ENCODE results near the gene OR1C1. TPM values are rescaled to one million over a fixed set of nuclear protein-coding genes. Genes with fewer than 3 reads are reported as not detected.
"Not testable (repeated sequence)": the region's sequence is repeated elsewhere in the genome, so short reads cannot be mapped to it uniquely, and the experiment has no call there.

Gene OR1C1
- total RNA-seq, 2 experiments from 2014 or later, result not detected

GRCh38 chr1:247713753-247714152 is 46.6 kb downstream of the OR1C1 start:
- H3K4me1 Mint-ChIP-seq, result no peaks in the 10 kb centered on the region
- POLR2A ChIA-PET, result no interaction called here
- no peak overlapping the region for H3K4me3 Mint-ChIP-seq
- ATAC-seq (ENCODE audit: low read depth), result no peak
- no peaks in the 10 kb centered on the region for H3K27me3 Mint-ChIP-seq
- no peak overlapping the region for H3K27ac Mint-ChIP-seq
- no peaks in the 10 kb centered on the region for H3K9me3 Mint-ChIP-seq
- no peak for DNase-seq
- no peaks in the 10 kb centered on the region for H3K36me3 Mint-ChIP-seq

- H3K4me1 Mint-ChIP-seq; H3K36me3 Mint-ChIP-seq; DNase-seq; ATAC-seq (ENCODE audit: low read depth); H3K4me3 Mint-ChIP-seq; H3K27ac Mint-ChIP-seq; H3K9me3 Mint-ChIP-seq; H3K27me3 Mint-ChIP-seq; POLR2A ChIA-PET: not testable (repeated sequence)
These were observed 49.7 kb downstream of the OR1C1 start for GRCh38 chr1:247710681-247711080.

Other genes starting within 250 kb of the OR1C1 start
- gene OR2C3, start 224.1 kb downstream of the OR1C1 start, total RNA-seq, result not detected
- not detected for gene GCSAML, start 211.4 kb downstream of the OR1C1 start, total RNA-seq
- gene OR2G2, start 172.2 kb downstream of the OR1C1 start, total RNA-seq, result not detected
- not detected for gene OR2G3, start 155.0 kb downstream of the OR1C1 start, total RNA-seq
- gene OR13G1, start 80.8 kb downstream of the OR1C1 start, total RNA-seq, result not detected
- not detected for gene OR6F1, start 43.9 kb downstream of the OR1C1 start, total RNA-seq
- not detected for gene OR14K1, start 21.9 kb downstream of the OR1C1 start, total RNA-seq
- not detected for gene OR14A2, start 12.4 kb downstream of the OR1C1 start, total RNA-seq
- not detected for gene OR14A16, start 63.6 kb upstream of the OR1C1 start, total RNA-seq
- gene OR11L1, start 81.3 kb upstream of the OR1C1 start, total RNA-seq, result not detected
- under 1 TPM; 0.08 to 0.09 TPM for gene TRIM58, start 96.6 kb upstream of the OR1C1 start, total RNA-seq
- not detected for gene OR2W3, start 135.0 kb upstream of the OR1C1 start, total RNA-seq
- not detected for gene OR2T8, start 159.7 kb upstream of the OR1C1 start, total RNA-seq
- not detected for gene OR2AJ1, start 164.3 kb upstream of the OR1C1 start, total RNA-seq
- gene OR2L8, start 188.3 kb upstream of the OR1C1 start, total RNA-seq, result not detected
- gene OR2AK2, start 204.7 kb upstream of the OR1C1 start, total RNA-seq, result not detected